ENCODE results near the gene MEOX1.

The MEOX1 gene

GRCh38 chr17:43679911-43680310 lies 18.2 kb upstream of the MEOX1 start:
- DNase-seq (ENCODE audit: low read depth) = no peak

DNA sequence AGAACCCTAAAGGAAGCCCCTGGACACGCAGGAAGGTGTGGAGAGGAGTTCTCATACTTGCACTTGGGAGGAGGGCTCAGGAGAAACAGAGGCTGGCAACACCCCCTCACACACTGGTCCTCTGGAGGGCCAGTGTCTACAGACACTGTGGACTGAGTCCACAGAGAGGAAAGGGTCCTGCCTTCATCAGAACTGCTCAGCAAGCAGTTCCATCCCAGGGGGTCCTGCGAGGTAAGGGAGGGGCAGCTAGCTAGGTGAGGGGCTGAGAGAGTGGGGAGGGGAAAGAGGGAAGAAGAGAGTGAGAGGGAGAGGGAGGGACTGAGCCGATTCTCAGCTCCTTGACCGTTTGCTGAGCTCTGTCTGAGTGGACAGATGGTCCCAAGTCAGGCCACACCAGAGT lies 17.7 kb upstream of the MEOX1 start:
- no peak for DNase-seq (ENCODE audit: low read depth)

GRCh38 chr17:43676471-43676870 lies 14.7 kb upstream of the MEOX1 start:
- no peak for DNase-seq (ENCODE audit: low read depth)

GRCh38 chr17:43674394-43674793 lies 12.7 kb upstream of the MEOX1 start:
- DNase-seq (ENCODE audit: low read depth) = no peak

GRCh38 chr17:43673516-43674323 lies 12.0 kb upstream of the MEOX1 start:
- DNase-seq (ENCODE audit: low read depth) = no peak

GRCh38 chr17:43671755-43672519 lies 10.2 kb upstream of the MEOX1 start:
- DNase-seq (ENCODE audit: low read depth) = no peak

GRCh38 chr17:43671031-43671692 lies 9.4 kb upstream of the MEOX1 start:
- DNase-seq (ENCODE audit: low read depth) = no peak

DNA sequence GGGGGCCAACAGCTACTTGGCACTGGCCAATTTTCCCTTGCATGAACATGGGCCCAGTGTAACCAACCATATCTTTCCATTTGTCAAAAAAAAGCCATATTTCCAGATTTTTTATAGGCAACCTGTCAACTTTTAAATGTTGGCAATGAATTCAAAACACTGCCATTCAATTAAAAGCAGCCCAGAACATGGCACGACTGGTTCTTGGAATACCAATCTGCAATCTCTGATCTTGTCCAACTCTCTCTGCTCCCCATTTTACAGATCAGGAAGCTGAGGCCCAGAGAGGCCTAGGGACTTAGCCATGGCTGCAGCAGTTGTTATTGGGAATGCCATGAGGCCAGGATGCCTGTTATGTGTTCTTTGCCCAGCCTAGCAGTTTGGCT lies 8.9 kb upstream of the MEOX1 start:
- no peak for DNase-seq (ENCODE audit: low read depth)

GRCh38 chr17:43669971-43670644 lies 8.4 kb upstream of the MEOX1 start:
- DNase-seq (ENCODE audit: low read depth) = no peak

GRCh38 chr17:43667947-43668348 lies 6.2 kb upstream of the MEOX1 start:
- peak; percentile 21 for DNase-seq (ENCODE audit: low read depth)

DNA sequence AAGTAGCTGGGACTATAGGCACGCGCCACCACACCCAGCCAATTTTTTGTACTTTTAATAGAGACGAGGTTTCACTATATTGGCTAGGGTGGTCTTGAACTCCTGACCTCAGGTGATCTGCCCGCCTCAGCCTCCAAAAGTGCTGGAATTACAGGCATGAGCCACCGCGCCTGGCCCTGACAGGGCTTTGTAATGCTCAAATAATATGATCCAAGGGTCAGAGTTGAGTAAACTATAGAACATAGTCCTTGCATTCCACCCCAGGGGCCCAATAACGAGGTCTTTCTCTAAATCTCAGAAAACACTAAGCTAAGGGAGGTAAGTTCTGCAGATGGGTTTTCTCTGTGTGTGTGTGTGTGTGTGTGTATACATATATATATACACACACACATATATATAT lies 5.8 kb upstream of the MEOX1 start:
- DNase-seq (ENCODE audit: low read depth) = no peak

DNA sequence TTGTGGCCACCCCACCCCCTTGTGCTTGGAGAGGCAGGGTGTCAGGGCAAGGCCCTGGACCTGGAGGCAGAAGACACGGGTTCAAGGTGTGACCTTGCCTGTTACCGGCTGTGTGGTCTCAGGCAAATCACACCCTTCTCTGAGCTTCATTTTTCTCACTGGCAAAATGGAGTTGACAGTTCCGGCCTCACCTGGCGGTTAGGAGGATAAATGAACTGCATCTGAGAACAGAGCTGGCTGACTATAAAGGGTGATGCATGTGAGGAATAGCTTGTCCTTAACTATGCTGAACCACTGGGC lies 4.2 kb upstream of the MEOX1 start:
- DNase-seq (ENCODE audit: low read depth) = no peak

GRCh38 chr17:43665084-43665936 lies 3.6 kb upstream of the MEOX1 start:
- DNase-seq (ENCODE audit: low read depth) = no peak

DNA sequence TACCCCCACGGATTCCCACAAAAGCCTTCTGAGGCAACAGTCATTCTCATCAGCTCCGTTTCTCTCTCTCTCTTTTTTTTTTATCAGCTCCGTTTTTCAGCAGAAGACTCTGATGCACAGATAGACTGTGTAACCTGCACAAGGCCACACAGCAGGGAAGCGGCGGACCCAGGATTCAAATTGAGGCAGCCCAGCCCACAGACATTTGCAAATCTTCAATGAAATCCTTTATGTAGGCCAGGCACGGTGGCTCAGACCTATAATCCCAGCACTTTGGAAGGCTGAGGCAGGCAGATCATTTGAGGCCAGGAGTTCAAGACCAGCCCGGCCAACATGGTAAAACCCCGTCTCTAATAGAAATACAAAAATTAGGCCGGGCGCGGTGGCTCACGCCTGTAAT lies 2.4 kb upstream of the MEOX1 start:
- DNase-seq (ENCODE audit: low read depth) = no peak

- no peak for DNase-seq (ENCODE audit: low read depth)
Observed at GRCh38 chr17:43663383-43663782, 1.7 kb upstream of the MEOX1 start.

DNA sequence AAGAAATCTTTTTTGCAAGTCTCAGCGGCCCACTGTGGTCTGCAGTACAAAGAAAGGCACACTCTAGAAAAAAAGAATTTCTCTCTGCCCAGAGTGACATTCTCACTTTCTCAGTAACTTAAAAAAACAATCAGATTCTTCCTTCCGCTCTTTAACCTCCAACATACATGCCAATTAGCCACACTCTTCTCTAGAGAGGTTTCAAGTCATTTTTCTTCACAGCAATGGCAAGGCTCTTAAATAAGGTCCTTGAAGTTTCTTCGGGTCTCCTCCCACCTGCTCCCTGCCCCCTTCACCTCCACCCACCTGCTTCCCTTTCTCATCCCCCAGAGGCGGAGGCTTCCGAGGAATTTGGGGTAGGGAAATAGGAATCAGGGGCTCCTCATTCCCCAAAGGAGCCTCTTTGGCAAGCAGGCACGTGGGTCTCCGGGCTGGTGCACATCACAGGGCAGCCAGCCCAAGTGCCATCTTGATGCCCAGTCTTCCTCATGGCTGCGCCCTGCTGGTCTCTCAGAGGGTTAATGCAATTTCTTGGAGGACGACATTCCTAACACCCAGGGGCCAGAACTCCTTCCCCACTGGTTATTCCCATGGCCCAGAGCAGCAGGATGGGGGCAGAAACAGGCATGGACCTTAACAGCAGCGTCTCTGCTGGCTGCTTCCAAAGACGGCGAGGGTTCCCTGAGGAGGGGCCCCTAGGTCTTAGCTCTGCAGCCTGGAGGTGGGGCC lies 855 bp upstream of the MEOX1 start:
- DNase-seq (ENCODE audit: low read depth) = no peak

GRCh38 chr17:43660816-43661493 lies 767 bp downstream of the MEOX1 start:
- DNase-seq (ENCODE audit: low read depth) = no peak

DNA sequence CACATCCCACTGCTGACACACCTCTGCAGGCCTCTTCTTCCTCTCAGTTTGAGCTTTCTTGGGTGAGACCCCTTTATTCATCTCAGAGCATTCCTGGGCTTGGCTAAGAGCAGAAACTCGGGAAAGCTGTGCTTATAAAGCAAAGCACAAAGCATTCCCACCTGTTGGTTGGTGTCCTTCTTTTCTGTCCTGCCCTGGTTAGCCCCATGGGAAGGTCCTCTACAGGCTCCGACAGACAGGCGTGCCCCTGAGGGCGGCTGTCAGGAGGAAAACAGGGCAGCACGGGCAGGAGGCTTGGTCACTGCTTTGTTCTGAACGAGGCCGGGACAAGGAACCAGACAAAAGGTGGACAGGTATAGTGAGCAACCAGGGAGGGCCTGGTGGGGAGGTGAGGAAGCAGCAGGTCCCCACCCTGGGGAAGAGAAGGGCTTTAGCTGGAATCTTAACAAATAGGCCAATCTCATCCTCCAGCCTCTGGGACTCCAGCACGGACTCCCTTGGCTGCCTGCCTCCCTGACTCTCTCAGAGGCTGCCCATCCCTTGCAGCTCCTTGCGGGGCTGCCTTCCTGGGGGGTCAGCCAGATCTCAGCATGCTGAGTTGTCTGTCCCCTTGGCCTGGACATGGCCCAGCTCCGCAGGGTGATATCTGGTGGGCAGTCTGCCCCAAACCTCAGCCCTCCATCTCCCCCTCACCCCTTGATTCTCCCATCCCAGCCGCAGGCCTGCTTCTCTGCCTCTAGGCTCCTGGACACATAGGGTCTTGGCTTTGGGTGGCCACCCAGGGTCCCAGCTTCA lies 1.7 kb downstream of the MEOX1 start:
- no peak for DNase-seq (ENCODE audit: low read depth)

- no peak for DNase-seq (ENCODE audit: low read depth)
Observed at GRCh38 chr17:43658900-43659299, 2.8 kb downstream of the MEOX1 start.
